Activated CD4-positive, alpha-beta memory T cell treated with anti-CD3 and anti-CD28 coated beads for 36 hours (primary cell): Measurements from ENCODE around the gene RHOB. TPM values are rescaled to one million over a fixed set of nuclear protein-coding genes. Genes with fewer than 3 reads are reported as not detected.
"Not testable (repeated sequence)": the region's sequence is repeated elsewhere in the genome, so short reads cannot be mapped to it uniquely, and the experiment has no call there.

ENCODE experiments used
- CTCF ChIA-PET: fragments of 350-600 bp; sonication (Branson Sonifier 250); formaldehyde crosslinking; loops from one replicate; lab custom pipeline; 2021; ENCODE audit warnings: antibody characterized with exemption, inconsistent platforms; lab: Charles Lee
- POLR2A ChIA-PET: fragments of 350-600 bp; sonication (Branson Sonifier 250); formaldehyde crosslinking; loops from one replicate; lab custom pipeline; 2021; ENCODE audit warnings: antibody characterized with exemption; lab: Charles Lee
- DNase-seq: peaks from one replicate; pipeline ENCODE4 v3.0.0-alpha.2; 2020
- H3K27ac Mint-ChIP-seq: one replicate; pipeline ENCODE4 v1.8.0; 2021; ENCODE audit warnings: mixed read lengths
- H3K27me3 Mint-ChIP-seq: one replicate; pipeline ENCODE4 v1.8.0; 2021; ENCODE audit warnings: mixed read lengths
- H3K36me3 Mint-ChIP-seq: one replicate; pipeline ENCODE4 v1.8.0; 2021; ENCODE audit warnings: mixed read lengths
- H3K4me1 Mint-ChIP-seq: one replicate; pipeline ENCODE4 v1.8.0; 2021; ENCODE audit warnings: low read depth, mixed read lengths
- H3K4me3 Mint-ChIP-seq: one replicate; pipeline ENCODE4 v1.8.0; 2021; ENCODE audit warnings: mild to moderate bottlenecking, mixed read lengths
- H3K9me3 Mint-ChIP-seq: one replicate; pipeline ENCODE4 v1.8.0; 2021; ENCODE audit warnings: mixed read lengths
- intact Hi-C: fragments of 100-400 bp; cut with micrococcal nuclease; formaldehyde crosslinking; loops from one replicate; pipeline ENCODE4 v1.15.1; 2023
- total RNA-seq, 2 experiments: library from RNA; stranded (reverse); gene quantifications; one replicate each; pipeline ENCODE4 v1.2.3, GENCODE V29; 2021

Gene RHOB
- total RNA-seq, 2 experiments from 2014 or later, result 31.6 to 33.6 TPM

- Mint-ChIP-seq H3K9me3 (peaks cover 25% of the 10 kb centered on the region), H3K27me3 (no peaks in the 10 kb centered on the region), H3K4me1 (no peaks in the 10 kb centered on the region), H3K4me3 (no peak overlapping the region), H3K36me3 (peaks cover 9% of the 10 kb centered on the region), H3K27ac (no peak overlapping the region)
- ChIA-PET POLR2A (no interaction called here), CTCF (interaction anchor here (0.7 to 6.0 kb wide), 47 partner anchors 8 to 287 kb away, joined by 3 to 126 read pairs (median 5); partner anchors contain the start of genes HS1BP3, RHOB and SDC1)
- intact Hi-C loops, result loop anchor here (1.0 kb wide), 1 partner anchor 240 kb away; the partner anchor contains the start of gene HS1BP3
- peak; percentile 83 for DNase-seq
Observed at GRCh38 chr2:20411361-20411894, 35.4 kb upstream of the RHOB start.

DNA sequence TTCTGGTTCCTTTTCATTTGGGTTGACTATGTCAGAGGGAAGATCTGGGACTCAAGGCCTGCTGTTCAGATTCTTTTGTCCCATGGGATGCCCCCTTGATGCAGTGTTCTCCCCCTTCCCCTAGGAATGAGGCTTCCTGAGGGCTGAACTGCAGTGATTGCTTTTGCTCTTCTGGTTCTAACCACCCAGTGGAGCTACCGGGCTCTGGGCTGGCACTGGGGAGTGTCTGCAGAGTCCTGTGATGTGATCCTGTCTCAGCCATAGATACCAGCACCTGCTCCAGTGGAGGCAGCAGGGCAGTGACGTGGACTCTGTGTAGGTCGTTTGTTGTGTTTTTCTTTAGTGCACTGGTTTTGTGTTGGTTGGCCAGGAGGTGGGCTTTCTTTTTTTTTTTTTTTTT is 32.1 kb upstream of the RHOB start:
- DNase-seq, result no peak
- H3K36me3 Mint-ChIP-seq, result peaks cover 2% of the 10 kb centered on the region
- peaks cover 3% of the 10 kb centered on the region for H3K27me3 Mint-ChIP-seq
- no peak overlapping the region for H3K27ac Mint-ChIP-seq
- intact Hi-C loops, result no loop called here
- H3K9me3 Mint-ChIP-seq, result peaks cover 3% of the 10 kb centered on the region
- no peaks in the 10 kb centered on the region for H3K4me1 Mint-ChIP-seq
- H3K4me3 Mint-ChIP-seq, result no peak overlapping the region
- CTCF ChIA-PET, result interaction anchor here (6.0 kb wide), 1 partner anchor 8 kb away, joined by 73 read pairs; no protein-coding TSS in a partner anchor
- POLR2A ChIA-PET, result no interaction called here

DNA sequence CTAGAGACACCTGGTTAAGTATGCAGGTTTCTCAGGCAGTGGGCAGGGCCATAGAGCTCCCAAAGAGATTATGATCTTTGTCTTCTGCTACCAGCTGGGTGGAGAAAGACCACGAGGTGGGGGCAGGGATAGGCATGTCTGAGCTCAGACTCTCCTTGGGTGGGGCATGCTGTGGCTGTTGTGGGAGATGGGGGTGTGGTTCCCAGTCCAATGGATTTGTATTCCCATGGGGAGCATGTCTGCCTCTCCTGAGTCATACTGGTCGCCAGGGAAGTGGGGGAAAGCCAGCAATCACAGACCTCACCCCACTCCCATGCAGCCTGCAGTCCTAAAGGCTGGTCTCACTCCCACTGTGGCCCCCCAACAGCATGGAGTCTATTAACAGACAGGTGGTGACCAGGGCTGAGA is 31.4 kb upstream of the RHOB start:
- intact Hi-C loops, result no loop called here
- no peaks in the 10 kb centered on the region for H3K36me3 Mint-ChIP-seq
- peaks cover 3% of the 10 kb centered on the region for H3K27me3 Mint-ChIP-seq
- ChIA-PET POLR2A (no interaction called here), CTCF (interaction anchor here (1.3 kb wide), 1 partner anchor 9 kb away, joined by 3 read pairs; no protein-coding TSS in a partner anchor)
- peak; percentile 5 for DNase-seq
- no peaks in the 10 kb centered on the region for H3K4me1 Mint-ChIP-seq
- no peak overlapping the region for H3K27ac Mint-ChIP-seq
- H3K9me3 Mint-ChIP-seq, result no peaks in the 10 kb centered on the region
- no peak overlapping the region for H3K4me3 Mint-ChIP-seq

DNA sequence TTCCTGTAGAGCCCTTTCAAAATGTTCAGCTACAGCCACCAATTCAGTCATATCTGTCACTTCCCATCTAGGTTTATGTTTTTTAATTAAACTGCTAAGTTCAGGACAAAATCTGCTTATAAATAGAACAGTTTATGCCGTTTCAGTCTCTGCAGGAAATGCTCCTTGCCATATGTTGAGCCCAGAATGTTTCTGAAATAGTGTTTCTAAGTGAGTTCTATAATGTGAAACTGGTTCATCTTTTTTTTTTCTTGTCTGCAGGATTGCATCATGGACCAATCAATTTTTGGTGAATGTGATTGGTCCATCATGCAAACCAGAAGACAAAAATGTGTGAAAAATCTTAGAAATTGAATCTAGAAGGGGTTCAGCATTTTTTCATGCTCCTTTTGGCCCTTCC is 30.2 kb upstream of the RHOB start:
- POLR2A ChIA-PET, result no interaction called here
- intact Hi-C loops, result no loop called here
- H3K36me3 Mint-ChIP-seq, result no peaks in the 10 kb centered on the region
- no peaks in the 10 kb centered on the region for H3K4me1 Mint-ChIP-seq
- no peak overlapping the region for H3K4me3 Mint-ChIP-seq
- no peaks in the 10 kb centered on the region for H3K9me3 Mint-ChIP-seq
- H3K27me3 Mint-ChIP-seq, result peaks cover 3% of the 10 kb centered on the region
- no peak for DNase-seq
- no peak overlapping the region for H3K27ac Mint-ChIP-seq
- CTCF ChIA-PET, result interaction anchor here (0.7 to 1.3 kb wide), 3 partner anchors 8 to 234 kb away, joined by 3 read pairs; partner anchors contain the start of gene HS1BP3

DNA sequence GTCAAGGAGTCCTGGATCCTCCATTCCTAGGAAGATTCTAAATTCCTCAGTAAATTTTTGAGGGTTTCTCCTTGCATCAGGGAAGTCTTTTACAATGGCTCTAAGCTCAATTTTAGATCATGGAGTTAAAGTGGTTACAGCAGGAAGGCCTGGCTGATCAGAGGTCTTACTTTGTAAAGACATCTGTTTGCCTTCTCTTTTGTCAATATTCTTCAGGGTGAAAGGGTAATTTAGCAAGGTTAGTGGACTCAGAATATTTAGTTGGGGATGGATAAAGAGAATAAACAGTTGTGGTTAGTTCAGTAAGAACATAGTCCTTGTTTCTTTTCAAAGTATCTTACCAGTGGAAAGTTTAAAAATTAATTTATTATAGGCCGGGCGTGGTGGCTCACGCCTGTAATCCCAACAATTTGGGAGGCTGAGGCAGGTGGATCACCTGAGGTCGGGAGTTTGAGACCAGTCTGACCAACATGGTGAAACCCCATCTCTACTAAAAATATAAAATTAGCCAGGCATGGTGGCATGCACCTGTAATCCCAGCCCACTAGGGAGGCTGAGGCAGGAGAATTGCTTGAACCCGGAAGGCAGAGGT is 29.5 kb upstream of the RHOB start:
- H3K27ac Mint-ChIP-seq, H3K4me3 Mint-ChIP-seq, POLR2A ChIA-PET, H3K36me3 Mint-ChIP-seq, H3K4me1 Mint-ChIP-seq, H3K27me3 Mint-ChIP-seq, H3K9me3 Mint-ChIP-seq, DNase-seq, intact Hi-C loops: not testable (repeated sequence)
- CTCF ChIA-PET, result interaction anchor here (1.3 kb wide), 1 partner anchor 23 kb away, joined by 3 read pairs; no protein-coding TSS in a partner anchor

DNA sequence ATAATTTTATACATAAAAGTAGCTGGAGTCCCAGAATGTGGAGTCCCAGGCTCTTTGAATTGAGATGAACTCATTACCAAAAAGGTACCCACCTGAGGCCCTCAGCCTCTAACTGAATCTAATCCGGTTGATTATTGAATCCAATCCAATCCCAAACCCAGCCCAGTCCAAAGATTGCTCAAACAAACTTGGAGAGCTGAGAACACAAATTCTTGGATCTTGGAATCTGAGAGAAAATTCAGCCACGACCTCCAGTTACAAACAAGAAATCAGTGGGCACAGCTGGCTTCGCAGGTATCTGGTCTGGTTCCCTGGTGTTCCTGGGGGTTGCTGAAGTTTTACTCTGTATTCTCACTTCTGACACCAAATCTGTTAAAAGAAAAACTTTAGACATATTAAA is 28.4 kb upstream of the RHOB start:
- ChIA-PET CTCF (interaction anchor here (2.1 kb wide), 1 partner anchor 224 kb away, joined by 8 read pairs; no protein-coding TSS in a partner anchor), POLR2A (no interaction called here)
- DNase-seq, result no peak
- H3K4me1 Mint-ChIP-seq, result no peaks in the 10 kb centered on the region
- H3K36me3 Mint-ChIP-seq, result no peaks in the 10 kb centered on the region
- H3K9me3 Mint-ChIP-seq, result no peaks in the 10 kb centered on the region
- peaks cover 3% of the 10 kb centered on the region for H3K27me3 Mint-ChIP-seq
- no peak overlapping the region for H3K27ac Mint-ChIP-seq
- H3K4me3 Mint-ChIP-seq, result no peak overlapping the region
- intact Hi-C loops, result no loop called here

DNA sequence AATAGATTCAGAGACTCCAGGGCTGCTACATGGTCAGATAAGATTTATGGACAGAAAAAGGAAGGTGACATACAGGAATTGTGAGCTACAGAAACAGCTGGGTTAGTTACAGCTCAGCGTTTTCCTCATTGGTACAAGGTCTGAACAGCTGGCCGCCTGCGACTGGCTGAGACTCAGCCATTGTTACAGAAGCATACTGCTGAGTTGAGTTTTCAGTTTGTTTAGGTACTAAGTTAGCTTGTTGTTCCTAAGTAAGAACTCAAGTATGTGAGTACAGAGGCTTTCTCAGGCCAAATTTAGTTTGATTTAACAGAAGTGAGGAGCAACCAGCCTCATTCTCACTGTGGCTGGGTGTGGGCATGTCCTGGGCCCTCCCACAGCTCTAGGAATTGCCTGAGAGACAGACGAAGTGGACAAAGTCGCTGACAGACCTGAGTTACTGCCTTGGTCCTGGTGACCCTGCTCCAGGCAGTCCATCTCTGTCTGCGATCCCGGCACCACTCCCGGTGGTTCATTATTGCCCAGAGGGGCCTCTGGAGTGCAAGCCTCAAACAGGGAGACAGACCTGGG is 27.8 kb upstream of the RHOB start:
- H3K4me1 Mint-ChIP-seq, result peaks cover 2% of the 10 kb centered on the region
- POLR2A ChIA-PET, result no interaction called here
- H3K36me3 Mint-ChIP-seq, result no peaks in the 10 kb centered on the region
- H3K27me3 Mint-ChIP-seq, result peaks cover 3% of the 10 kb centered on the region
- CTCF ChIA-PET, result interaction anchor here (1.6 to 2.1 kb wide), 2 partner anchors 8 to 224 kb away, joined by 8 to 12 read pairs; no protein-coding TSS in a partner anchor
- intact Hi-C loops, result no loop called here
- no peak overlapping the region for H3K27ac Mint-ChIP-seq
- no peak for DNase-seq
- no peak overlapping the region for H3K4me3 Mint-ChIP-seq
- H3K9me3 Mint-ChIP-seq, result no peaks in the 10 kb centered on the region

- no peaks in the 10 kb centered on the region for H3K9me3 Mint-ChIP-seq
- ChIA-PET POLR2A (no interaction called here), CTCF (interaction anchor here (0.6 to 2.1 kb wide), 3 partner anchors 9 to 223 kb away, joined by 3 to 12 read pairs (median 8); no protein-coding TSS in a partner anchor)
- intact Hi-C loops, result loop anchor here (10.0 kb wide), 1 partner anchor 175 kb away; no protein-coding TSS in a partner anchor
- peak; percentile 1 for DNase-seq
- peaks cover 7% of the 10 kb centered on the region for H3K4me1 Mint-ChIP-seq
- H3K27me3 Mint-ChIP-seq, result peaks cover 3% of the 10 kb centered on the region
- no peak overlapping the region for H3K27ac Mint-ChIP-seq
- H3K36me3 Mint-ChIP-seq, result no peaks in the 10 kb centered on the region
- no peak overlapping the region for H3K4me3 Mint-ChIP-seq
Observed at GRCh38 chr2:20419752-20420151, 27.1 kb upstream of the RHOB start.

DNA sequence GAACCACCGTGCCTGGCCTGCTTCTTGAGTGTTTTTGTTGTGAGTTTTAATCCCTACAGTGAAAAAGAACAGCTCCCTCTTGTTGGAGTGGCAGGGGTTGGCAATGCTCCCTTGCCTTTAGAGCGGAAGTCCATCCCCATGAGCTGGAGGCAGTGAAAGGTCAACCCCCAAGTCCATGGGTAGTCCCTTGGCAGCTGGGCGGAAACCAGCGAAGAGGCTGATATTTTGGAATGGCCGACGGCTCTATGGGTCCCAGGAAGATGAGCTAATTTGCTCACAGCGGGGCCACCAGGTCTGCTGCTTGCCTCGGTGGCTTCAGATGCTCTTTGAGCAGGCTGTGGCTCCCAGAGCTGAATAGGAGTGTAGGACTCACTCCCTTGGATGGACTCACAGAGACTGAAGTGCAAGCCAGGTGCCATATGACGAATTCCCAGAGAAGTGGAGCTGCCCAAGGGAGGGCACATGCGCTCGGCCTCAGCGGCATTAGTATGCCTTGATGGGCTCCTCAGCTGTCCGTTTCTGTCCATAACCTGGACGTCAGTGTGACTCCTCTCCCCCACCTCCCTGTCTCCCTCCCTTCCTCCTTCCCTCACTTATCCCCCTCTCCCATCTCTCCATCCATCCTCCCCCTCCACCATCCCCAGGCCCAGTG is 25.4 kb upstream of the RHOB start:
- H3K9me3 Mint-ChIP-seq, result no peaks in the 10 kb centered on the region
- ChIA-PET CTCF (interaction anchor here (1.2 to 4.3 kb wide), 4 partner anchors 10 to 240 kb away, joined by 3 to 73 read pairs (median 6); no protein-coding TSS in a partner anchor), POLR2A (interaction anchor here (1.0 kb wide), 1 partner anchor 95 kb away, joined by 4 read pairs; no protein-coding TSS in a partner anchor)
- peaks cover 16% of the 10 kb centered on the region for H3K4me1 Mint-ChIP-seq
- intact Hi-C loops, result loop anchor here (10.0 kb wide), 1 partner anchor 177 kb away; no protein-coding TSS in a partner anchor
- peak; percentile 5 for DNase-seq
- no peaks in the 10 kb centered on the region for H3K36me3 Mint-ChIP-seq
- H3K27me3 Mint-ChIP-seq, result peaks cover 3% of the 10 kb centered on the region
- H3K27ac Mint-ChIP-seq, result no peak overlapping the region
- H3K4me3 Mint-ChIP-seq, result no peak overlapping the region

GRCh38 chr2:20421988-20422370 is 24.9 kb upstream of the RHOB start:
- peak; percentile 1 for DNase-seq
- no peak overlapping the region for H3K4me3 Mint-ChIP-seq
- H3K9me3 Mint-ChIP-seq, result no peaks in the 10 kb centered on the region
- peaks cover 16% of the 10 kb centered on the region for H3K4me1 Mint-ChIP-seq
- no peak overlapping the region for H3K27ac Mint-ChIP-seq
- no peaks in the 10 kb centered on the region for H3K36me3 Mint-ChIP-seq
- ChIA-PET POLR2A (interaction anchor here (1.0 kb wide), 1 partner anchor 96 kb away, joined by 4 read pairs; no protein-coding TSS in a partner anchor), CTCF (interaction anchor here (1.2 to 4.3 kb wide), 7 partner anchors 10 to 286 kb away, joined by 3 to 73 read pairs (median 6); no protein-coding TSS in a partner anchor)
- intact Hi-C loops, result loop anchor here (10.0 kb wide), 1 partner anchor 177 kb away; no protein-coding TSS in a partner anchor
- peaks cover 3% of the 10 kb centered on the region for H3K27me3 Mint-ChIP-seq

- Mint-ChIP-seq H3K36me3 (no peaks in the 10 kb centered on the region), H3K27ac (no peak overlapping the region)
- DNase-seq, result peak; percentile 44
Observed at GRCh38 chr2:20422402-20423271, 24.2 kb upstream of the RHOB start.

More at GRCh38 chr2:20422402-20423271, 24.2 kb upstream of the RHOB start:
- CTCF ChIA-PET, result interaction anchor here (0.7 to 4.3 kb wide), 10 partner anchors 11 to 287 kb away, joined by 3 to 73 read pairs (median 6); no protein-coding TSS in a partner anchor
- POLR2A ChIA-PET, result interaction anchor here (1.0 kb wide), 1 partner anchor 96 kb away, joined by 4 read pairs; no protein-coding TSS in a partner anchor
- H3K27me3 Mint-ChIP-seq, result no peaks in the 10 kb centered on the region
- no peak overlapping the region for H3K4me3 Mint-ChIP-seq
- peaks cover 16% of the 10 kb centered on the region for H3K4me1 Mint-ChIP-seq
- intact Hi-C loops, result loop anchor here (10.0 kb wide), 1 partner anchor 178 kb away; no protein-coding TSS in a partner anchor
- H3K9me3 Mint-ChIP-seq, result no peaks in the 10 kb centered on the region
